C4-2B (cell line): ENCODE results near the gene DPM2.
A peak's percentile ranks its signal among the peaks of the same experiment; 100 is the strongest.

ENCODE experiments used
- H3K27ac ChIP-seq: fragments of 450-650 bp; 2 replicates; pipeline ENCODE4 v1.5.1; 2017
- ZFX ChIP-seq: fragments of 450-650 bp; IDR thresholded peaks from 2 replicates; pipeline ENCODE4 v1.6.1; 2017
- TF ChIP-seq, protein P1 (sequence below): fragments of 450-650 bp; conservative IDR thresholded peaks from 2 replicates; pipeline ENCODE4 v1.5.1; 2017; ENCODE audit warnings: mild to moderate bottlenecking

The DPM2 gene

DNA sequence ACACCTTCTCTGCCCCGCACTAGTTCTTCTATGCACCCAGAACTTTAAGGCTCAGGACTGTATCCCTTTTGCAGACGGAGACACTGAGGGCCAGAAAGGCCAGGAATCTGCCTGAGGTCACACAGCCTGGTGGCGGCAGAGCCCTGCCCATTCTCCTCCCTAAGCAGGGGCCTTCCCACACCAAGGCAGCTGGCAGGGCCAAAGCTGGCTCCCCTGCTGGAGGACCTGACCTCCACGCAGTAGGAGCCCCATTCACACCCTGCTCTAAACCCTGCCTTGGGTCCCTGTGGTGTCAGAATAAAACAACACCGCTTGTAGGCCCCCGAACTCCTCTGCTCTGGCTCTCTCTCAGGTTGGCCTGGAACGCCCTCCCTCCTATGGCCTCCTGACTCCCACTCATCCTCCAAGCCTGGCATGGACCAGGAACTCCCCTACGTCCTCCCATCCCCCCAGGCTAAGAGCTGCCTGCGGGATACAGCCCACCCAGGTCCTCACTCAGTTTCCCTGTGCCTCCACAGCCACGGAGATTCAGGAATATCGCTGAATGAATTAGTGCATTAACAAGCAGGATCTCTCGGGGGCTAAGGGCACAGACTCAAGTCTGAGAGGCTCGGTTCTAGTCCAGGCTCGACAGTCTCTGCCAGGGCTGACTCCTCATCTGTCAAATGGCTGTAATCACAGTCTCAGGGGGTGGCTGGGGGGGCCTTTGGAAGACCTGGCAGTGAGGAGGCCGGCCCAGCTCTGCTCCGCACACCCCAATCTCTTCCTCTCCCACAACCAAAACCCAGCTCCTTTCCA, 41.1 kb downstream of the DPM2 start:
- no peak for TF ChIP-seq ZFX
- TF ChIP-seq, protein P1, sequence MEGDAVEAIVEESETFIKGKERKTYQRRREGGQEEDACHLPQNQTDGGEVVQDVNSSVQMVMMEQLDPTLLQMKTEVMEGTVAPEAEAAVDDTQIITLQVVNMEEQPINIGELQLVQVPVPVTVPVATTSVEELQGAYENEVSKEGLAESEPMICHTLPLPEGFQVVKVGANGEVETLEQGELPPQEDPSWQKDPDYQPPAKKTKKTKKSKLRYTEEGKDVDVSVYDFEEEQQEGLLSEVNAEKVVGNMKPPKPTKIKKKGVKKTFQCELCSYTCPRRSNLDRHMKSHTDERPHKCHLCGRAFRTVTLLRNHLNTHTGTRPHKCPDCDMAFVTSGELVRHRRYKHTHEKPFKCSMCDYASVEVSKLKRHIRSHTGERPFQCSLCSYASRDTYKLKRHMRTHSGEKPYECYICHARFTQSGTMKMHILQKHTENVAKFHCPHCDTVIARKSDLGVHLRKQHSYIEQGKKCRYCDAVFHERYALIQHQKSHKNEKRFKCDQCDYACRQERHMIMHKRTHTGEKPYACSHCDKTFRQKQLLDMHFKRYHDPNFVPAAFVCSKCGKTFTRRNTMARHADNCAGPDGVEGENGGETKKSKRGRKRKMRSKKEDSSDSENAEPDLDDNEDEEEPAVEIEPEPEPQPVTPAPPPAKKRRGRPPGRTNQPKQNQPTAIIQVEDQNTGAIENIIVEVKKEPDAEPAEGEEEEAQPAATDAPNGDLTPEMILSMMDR, result no peak
- H3K27ac ChIP-seq, result 0 out of 2 replicates have a peak overlapping the region, but pooled peaks have one; percentile 5

DNA sequence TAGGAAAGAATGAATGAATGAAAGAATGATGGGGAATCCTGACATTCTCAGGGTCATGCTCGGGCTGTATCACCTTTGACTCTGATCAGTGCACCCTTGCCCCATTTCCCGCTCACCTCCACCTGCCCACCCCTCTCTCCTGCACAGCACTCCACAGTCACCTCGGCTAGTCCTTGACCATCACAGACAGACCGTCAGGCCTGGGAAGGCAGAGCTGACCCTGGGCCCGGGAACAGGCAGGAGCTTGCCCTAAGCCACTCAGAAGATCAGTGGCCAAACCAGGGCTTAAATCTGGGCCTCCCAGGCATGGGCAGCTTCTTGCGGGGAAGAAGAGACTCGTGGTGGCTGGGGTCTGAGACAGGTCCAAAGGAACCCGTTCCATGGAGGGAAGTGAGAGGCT, 41.8 kb downstream of the DPM2 start:
- TF ChIP-seq ZFX, result no peak
- TF ChIP-seq, protein P1, result no peak
- H3K27ac ChIP-seq, result no peak overlapping the region

DNA sequence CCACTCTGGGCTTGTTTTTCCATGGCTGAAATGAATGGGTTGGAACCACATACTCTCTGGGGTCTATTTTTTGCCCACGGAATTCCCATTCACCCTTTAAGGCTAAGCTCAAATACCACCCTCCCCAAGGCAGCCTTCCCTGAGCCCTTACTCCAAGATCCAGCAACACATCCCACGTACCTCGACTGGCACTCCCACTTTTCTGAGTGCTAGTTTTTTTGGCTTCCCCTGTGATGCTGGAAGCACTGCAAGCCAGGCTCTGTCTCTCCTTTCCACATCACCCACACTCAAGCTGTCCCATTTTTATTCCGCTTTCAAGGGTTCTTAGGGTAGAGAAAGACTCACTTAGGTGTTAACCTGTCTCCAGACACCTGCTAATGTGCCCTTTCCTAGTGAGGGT, 44.3 kb downstream of the DPM2 start:
- H3K27ac ChIP-seq, result no peak overlapping the region
- TF ChIP-seq, protein P1, result no peak

DNA sequence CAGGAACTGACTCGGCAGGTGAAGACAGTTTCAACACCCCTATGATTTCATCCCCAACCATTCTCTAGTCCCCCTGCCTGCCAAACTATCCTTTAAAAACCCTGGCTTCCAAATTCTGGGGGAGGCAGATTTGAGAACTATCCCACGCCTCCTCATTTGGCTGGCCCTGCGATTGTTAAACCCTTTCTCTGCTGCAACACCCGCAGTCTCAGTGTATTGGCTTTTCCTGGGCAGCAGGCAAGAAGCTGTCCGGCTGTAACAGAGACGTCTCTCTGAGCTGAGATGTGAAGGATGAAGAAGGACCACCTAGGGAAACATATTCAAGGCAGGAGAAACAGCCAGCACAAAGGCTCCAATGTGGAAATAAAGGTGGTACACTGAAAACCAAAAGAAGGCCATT, 44.8 kb downstream of the DPM2 start:
- TF ChIP-seq ZFX, result no peak
- TF ChIP-seq, protein P1, result no peak
- no peak overlapping the region for H3K27ac ChIP-seq

DNA sequence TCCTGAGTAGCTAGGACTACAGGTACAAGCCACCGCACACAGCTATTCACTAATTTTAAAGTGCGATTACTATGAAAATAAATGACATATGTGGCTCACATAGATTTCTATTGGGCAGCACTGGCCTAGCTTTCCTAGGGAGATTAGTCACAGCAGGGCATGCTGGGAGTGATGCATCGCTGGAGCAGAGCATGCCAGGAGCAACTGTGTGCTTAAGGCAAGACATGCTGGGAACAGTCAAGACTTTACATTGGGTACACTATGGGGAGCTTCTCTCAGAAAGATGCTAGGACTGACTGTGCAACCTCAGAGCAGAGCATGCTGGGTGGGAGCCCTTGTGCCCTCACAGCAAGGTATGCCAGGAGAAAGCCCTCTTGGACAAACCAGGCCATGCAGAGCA, 47.6 kb downstream of the DPM2 start:
- no peak overlapping the region for H3K27ac ChIP-seq
- TF ChIP-seq ZFX, result no peak
- TF ChIP-seq, protein P1, result no peak

DNA sequence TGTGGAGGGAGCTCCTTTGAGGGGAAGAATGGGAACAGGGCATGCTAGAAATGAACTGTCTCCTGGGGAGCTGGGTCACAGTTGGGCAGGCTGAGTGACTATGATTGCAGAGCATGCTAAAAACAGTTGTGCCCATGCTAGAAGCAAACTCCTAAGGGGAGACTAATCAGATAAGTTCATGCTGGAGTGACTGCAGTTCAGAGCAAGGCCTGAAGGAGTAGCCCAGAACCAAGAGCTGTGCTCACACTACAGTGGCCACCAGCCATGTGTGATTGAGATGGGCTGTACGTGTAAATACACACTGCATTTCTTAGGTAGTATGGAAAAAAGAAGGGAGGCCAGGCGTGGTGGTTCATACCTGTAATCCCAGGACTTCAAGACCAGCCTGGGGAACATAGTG, 49.9 kb downstream of the DPM2 start:
- H3K27ac ChIP-seq, result no peak overlapping the region
- TF ChIP-seq, protein P1, result no peak

DNA sequence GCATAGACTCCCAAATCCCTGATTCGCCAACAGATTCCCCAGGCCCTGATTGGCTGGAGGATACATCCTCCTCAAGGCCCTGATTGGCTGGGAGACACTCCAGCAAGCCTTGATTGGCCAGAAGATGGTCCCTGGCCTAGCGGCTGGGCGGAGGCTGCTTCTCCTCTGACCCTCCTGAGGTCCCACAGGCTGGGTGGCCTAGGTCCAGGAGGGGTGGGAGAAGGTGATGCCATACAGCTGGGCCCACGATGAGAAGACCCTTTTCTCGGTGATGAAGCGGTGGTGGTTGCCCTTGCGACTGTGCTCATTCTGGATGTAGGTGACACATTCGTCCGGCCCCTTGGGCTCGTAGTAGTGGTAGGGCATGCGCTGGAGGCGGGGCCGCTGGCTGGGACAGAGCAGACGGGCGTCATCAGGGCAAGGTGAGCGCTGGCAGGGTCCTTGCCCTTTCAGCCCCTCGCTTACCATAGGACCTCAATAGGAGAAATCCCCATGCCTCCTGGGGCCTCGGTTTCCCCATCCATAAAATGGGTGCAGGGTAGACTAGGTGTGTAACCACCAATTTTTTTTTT, 51.2 kb downstream of the DPM2 start:
- H3K27ac ChIP-seq, result no peak overlapping the region
- no peak for TF ChIP-seq ZFX
